Calu3 (cell line): ENCODE measurements around the gene C1QTNF2. TPM values are rescaled to one million over a fixed set of nuclear protein-coding genes. Genes with fewer than 3 reads are reported as not detected.
"Not testable (repeated sequence)": the region's sequence is repeated elsewhere in the genome, so short reads cannot be mapped to it uniquely, and the experiment has no call there.

Experiments
- BruUV-seq: library from RNA; stranded (reverse); fragments of 400-500 nt; replicated peaks from 2 replicates; lab custom pipeline; 2021; lab: Mats Ljungman, UMichigan
- CTCF ChIA-PET: fragments of 300-600 bp; sonication (Branson Sonifier 250); formaldehyde crosslinking; loops from one replicate; lab custom pipeline; 2022; ENCODE audit warnings: antibody characterized with exemption; lab: Charles Lee
- DNase-seq: peaks from one replicate; pipeline ENCODE4 v3.0.0; 2022
- H3K27ac Mint-ChIP-seq: one replicate; pipeline ENCODE4 v1.8.0; 2022; ENCODE audit warnings: mixed read lengths; ENCODE audit not compliant: unreplicated experiment
- H3K27me3 Mint-ChIP-seq: one replicate; pipeline ENCODE4 v1.8.0; 2022; ENCODE audit warnings: mixed read lengths; ENCODE audit not compliant: unreplicated experiment
- H3K36me3 Mint-ChIP-seq: one replicate; pipeline ENCODE4 v1.8.0; 2022; ENCODE audit warnings: mild to moderate bottlenecking, moderate library complexity, mixed read lengths; ENCODE audit not compliant: insufficient read depth, unreplicated experiment
- H3K4me1 Mint-ChIP-seq: one replicate; pipeline ENCODE4 v1.8.0; 2022; ENCODE audit warnings: mild to moderate bottlenecking, low read depth, mixed read lengths; ENCODE audit not compliant: unreplicated experiment
- H3K4me3 Mint-ChIP-seq: one replicate; pipeline ENCODE4 v1.8.0; 2022; ENCODE audit warnings: mild to moderate bottlenecking, low read depth, moderate library complexity, mixed read lengths; ENCODE audit not compliant: unreplicated experiment
- H3K9me3 Mint-ChIP-seq: one replicate; pipeline ENCODE4 v1.8.0; 2022; ENCODE audit warnings: low read depth, mixed read lengths; ENCODE audit not compliant: unreplicated experiment
- intact Hi-C: fragments of 100-400 bp; cut with micrococcal nuclease; formaldehyde crosslinking; loops from one replicate; pipeline ENCODE4 v1.10.0; 2022; ENCODE audit not compliant: unreplicated experiment
- total RNA-seq: library from RNA; stranded (reverse); gene quantifications from 2 replicates; pipeline ENCODE4 v1.2.3, GENCODE V29; 2022
- TF ChIP-seq, protein P1 (sequence below): fragments of 200-600 bp; IDR thresholded peaks from one replicate; pipeline ENCODE4 v1.8.0; 2022; ENCODE audit warnings: antibody characterized with exemption; ENCODE audit not compliant: unreplicated experiment

The C1QTNF2 gene
- total RNA-seq, 1 experiment from 2014 or later = not detected

- Mint-ChIP-seq H3K36me3 (no peaks in the 10 kb centered on the region), H3K27ac (no peak overlapping the region), H3K4me1 (no peaks in the 10 kb centered on the region), H3K27me3 (no peaks in the 10 kb centered on the region), H3K9me3 (no peaks in the 10 kb centered on the region), H3K4me3 (no peak overlapping the region)
- BruUV-seq = no TSS peak
- CTCF ChIA-PET = no interaction called here
- TF ChIP-seq, protein P1, sequence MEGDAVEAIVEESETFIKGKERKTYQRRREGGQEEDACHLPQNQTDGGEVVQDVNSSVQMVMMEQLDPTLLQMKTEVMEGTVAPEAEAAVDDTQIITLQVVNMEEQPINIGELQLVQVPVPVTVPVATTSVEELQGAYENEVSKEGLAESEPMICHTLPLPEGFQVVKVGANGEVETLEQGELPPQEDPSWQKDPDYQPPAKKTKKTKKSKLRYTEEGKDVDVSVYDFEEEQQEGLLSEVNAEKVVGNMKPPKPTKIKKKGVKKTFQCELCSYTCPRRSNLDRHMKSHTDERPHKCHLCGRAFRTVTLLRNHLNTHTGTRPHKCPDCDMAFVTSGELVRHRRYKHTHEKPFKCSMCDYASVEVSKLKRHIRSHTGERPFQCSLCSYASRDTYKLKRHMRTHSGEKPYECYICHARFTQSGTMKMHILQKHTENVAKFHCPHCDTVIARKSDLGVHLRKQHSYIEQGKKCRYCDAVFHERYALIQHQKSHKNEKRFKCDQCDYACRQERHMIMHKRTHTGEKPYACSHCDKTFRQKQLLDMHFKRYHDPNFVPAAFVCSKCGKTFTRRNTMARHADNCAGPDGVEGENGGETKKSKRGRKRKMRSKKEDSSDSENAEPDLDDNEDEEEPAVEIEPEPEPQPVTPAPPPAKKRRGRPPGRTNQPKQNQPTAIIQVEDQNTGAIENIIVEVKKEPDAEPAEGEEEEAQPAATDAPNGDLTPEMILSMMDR = no peak
- DNase-seq = no peak
- intact Hi-C loops = loop anchor here (5.0 kb wide), 1 partner anchor 77 kb away; no protein-coding TSS in a partner anchor
Observed at GRCh38 chr5:160339406-160340130, 30.9 kb downstream of the C1QTNF2 start.

GRCh38 chr5:160334716-160335115, 35.7 kb downstream of the C1QTNF2 start:
- H3K4me1 Mint-ChIP-seq, H3K27me3 Mint-ChIP-seq, CTCF ChIA-PET, H3K36me3 Mint-ChIP-seq, H3K27ac Mint-ChIP-seq, intact Hi-C loops, DNase-seq, H3K9me3 Mint-ChIP-seq, H3K4me3 Mint-ChIP-seq, BruUV-seq: not testable (repeated sequence)

- H3K4me1 Mint-ChIP-seq = no peaks in the 10 kb centered on the region
- intact Hi-C loops = no loop called here
- no peaks in the 10 kb centered on the region for H3K36me3 Mint-ChIP-seq
- CTCF ChIA-PET = interaction anchor here (0.5 kb wide), 1 partner anchor 10 kb away, joined by 4 read pairs; no protein-coding TSS in a partner anchor
- no TSS peak for BruUV-seq
- H3K4me3 Mint-ChIP-seq = no peak overlapping the region
- no peak for DNase-seq
- H3K27me3 Mint-ChIP-seq = no peaks in the 10 kb centered on the region
- TF ChIP-seq, protein P1 = no peak
- no peak overlapping the region for H3K27ac Mint-ChIP-seq
- H3K9me3 Mint-ChIP-seq = no peaks in the 10 kb centered on the region
Observed at GRCh38 chr5:160333721-160334120, 36.7 kb downstream of the C1QTNF2 start.

- H3K9me3 Mint-ChIP-seq = no peaks in the 10 kb centered on the region
- H3K4me3 Mint-ChIP-seq = no peak overlapping the region
- TF ChIP-seq, protein P1 = no peak
- intact Hi-C loops = no loop called here
- H3K36me3 Mint-ChIP-seq = no peaks in the 10 kb centered on the region
- no peaks in the 10 kb centered on the region for H3K4me1 Mint-ChIP-seq
- H3K27me3 Mint-ChIP-seq = no peaks in the 10 kb centered on the region
- CTCF ChIA-PET = no interaction called here
- H3K27ac Mint-ChIP-seq = no peak overlapping the region
- no TSS peak for BruUV-seq
- no peak for DNase-seq
Observed at GRCh38 chr5:160330212-160330611, 40.2 kb downstream of the C1QTNF2 start.

DNA sequence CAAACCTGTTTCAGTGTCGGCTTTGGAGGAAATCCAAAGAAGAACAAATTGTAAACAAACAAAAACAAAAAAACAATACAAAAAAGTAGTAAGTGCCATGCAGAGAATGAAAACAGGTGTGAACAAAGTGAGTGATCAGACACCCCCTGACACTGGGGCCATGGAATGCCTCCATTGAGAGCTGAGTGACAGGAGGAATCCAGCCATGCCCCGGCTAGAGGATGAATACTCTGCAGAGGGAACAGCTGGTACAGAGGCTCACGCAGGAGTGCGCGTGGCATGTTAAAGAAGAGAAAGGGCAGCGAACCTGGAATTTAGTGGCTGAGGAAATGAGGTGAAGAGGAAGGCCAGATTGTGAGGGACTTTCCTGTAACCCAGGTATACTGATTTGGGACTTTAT, 42.6 kb downstream of the C1QTNF2 start:
- BruUV-seq = no TSS peak
- Mint-ChIP-seq H3K4me1 (no peaks in the 10 kb centered on the region), H3K36me3 (no peaks in the 10 kb centered on the region), H3K27me3 (no peaks in the 10 kb centered on the region), H3K4me3 (no peak overlapping the region), H3K9me3 (no peaks in the 10 kb centered on the region), H3K27ac (no peak overlapping the region)
- TF ChIP-seq, protein P1 = no peak
- no peak for DNase-seq
- intact Hi-C loops = no loop called here
- CTCF ChIA-PET = interaction anchor here (0.9 to 1.2 kb wide), 2 partner anchors 15 to 40 kb away, joined by 4 read pairs; partner anchors contain the start of gene CCNJL
